ENCODE results near the gene ARHGAP24. TPM values are rescaled to one million over a fixed set of nuclear protein-coding genes. Genes with fewer than 3 reads are reported as not detected.

ARHGAP24 gene
- total and polyA plus RNA-seq, 10 of the 15 experiments (the other 5 are each of a cell fraction or from before 2014, with no cell fraction given): 0.10 to 4.2 (median 0.52) TPM

DNA sequence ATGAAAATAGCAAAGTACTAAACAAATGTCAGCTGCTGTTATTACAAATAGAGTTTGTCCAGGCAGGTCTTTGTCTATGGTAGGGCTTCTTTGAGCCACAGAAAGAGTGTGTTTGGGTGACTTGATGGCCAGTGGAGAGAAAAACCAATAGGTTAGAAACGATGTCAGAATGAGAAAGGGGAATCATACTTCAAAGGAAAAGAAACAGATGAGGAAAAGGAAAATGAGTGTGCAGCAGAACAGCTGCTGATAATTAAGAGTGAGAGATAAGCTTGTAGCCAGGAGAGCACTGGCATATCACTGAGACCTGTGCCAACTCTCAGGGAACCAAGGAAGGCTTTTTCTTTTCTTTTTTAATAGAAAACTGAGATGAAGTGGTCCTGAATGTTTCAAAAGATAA is 257.2 kb downstream of the ARHGAP24 start (continued):
- TF ChIP-seq, protein P1, sequence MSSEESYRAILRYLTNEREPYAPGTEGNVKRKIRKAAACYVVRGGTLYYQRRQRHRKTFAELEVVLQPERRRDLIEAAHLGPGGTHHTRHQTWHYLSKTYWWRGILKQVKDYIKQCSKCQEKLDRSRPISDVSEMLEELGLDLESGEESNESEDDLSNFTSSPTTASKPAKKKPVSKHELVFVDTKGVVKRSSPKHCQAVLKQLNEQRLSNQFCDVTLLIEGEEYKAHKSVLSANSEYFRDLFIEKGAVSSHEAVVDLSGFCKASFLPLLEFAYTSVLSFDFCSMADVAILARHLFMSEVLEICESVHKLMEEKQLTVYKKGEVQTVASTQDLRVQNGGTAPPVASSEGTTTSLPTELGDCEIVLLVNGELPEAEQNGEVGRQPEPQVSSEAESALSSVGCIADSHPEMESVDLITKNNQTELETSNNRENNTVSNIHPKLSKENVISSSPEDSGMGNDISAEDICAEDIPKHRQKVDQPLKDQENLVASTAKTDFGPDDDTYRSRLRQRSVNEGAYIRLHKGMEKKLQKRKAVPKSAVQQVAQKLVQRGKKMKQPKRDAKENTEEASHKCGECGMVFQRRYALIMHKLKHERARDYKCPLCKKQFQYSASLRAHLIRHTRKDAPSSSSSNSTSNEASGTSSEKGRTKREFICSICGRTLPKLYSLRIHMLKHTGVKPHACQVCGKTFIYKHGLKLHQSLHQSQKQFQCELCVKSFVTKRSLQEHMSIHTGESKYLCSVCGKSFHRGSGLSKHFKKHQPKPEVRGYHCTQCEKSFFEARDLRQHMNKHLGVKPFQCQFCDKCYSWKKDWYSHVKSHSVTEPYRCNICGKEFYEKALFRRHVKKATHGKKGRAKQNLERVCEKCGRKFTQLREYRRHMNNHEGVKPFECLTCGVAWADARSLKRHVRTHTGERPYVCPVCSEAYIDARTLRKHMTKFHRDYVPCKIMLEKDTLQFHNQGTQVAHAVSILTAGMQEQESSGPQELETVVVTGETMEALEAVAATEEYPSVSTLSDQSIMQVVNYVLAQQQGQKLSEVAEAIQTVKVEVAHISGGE (CRISPR knock-in tag; IDR thresholded peaks at IDR 0.05): no peak
- peak; percentile 53 for TF ChIP-seq MTA2 (IDR thresholded peaks at IDR 0.05; ENCODE audit: low read depth)
- no peak for TF ChIP-seq CBFB (IDR thresholded peaks at IDR 0.05; ENCODE audit: low read depth)
- TF ChIP-seq PAX5 (IDR thresholded peaks at IDR 0.05; ENCODE audit: borderline replicate concordance, low read depth, low read length): no peak; the same call in 1 of the 2 replicates
- TF ChIP-seq, protein P2, sequence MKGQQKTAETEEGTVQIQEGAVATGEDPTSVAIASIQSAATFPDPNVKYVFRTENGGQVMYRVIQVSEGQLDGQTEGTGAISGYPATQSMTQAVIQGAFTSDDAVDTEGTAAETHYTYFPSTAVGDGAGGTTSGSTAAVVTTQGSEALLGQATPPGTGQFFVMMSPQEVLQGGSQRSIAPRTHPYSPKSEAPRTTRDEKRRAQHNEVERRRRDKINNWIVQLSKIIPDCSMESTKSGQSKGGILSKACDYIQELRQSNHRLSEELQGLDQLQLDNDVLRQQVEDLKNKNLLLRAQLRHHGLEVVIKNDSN (IDR thresholded peaks at IDR 0.05; ENCODE audit: borderline replicate concordance, extremely low read length, insufficient read depth, low read depth, low read length): no peak
- TF ChIP-seq, protein P3, sequence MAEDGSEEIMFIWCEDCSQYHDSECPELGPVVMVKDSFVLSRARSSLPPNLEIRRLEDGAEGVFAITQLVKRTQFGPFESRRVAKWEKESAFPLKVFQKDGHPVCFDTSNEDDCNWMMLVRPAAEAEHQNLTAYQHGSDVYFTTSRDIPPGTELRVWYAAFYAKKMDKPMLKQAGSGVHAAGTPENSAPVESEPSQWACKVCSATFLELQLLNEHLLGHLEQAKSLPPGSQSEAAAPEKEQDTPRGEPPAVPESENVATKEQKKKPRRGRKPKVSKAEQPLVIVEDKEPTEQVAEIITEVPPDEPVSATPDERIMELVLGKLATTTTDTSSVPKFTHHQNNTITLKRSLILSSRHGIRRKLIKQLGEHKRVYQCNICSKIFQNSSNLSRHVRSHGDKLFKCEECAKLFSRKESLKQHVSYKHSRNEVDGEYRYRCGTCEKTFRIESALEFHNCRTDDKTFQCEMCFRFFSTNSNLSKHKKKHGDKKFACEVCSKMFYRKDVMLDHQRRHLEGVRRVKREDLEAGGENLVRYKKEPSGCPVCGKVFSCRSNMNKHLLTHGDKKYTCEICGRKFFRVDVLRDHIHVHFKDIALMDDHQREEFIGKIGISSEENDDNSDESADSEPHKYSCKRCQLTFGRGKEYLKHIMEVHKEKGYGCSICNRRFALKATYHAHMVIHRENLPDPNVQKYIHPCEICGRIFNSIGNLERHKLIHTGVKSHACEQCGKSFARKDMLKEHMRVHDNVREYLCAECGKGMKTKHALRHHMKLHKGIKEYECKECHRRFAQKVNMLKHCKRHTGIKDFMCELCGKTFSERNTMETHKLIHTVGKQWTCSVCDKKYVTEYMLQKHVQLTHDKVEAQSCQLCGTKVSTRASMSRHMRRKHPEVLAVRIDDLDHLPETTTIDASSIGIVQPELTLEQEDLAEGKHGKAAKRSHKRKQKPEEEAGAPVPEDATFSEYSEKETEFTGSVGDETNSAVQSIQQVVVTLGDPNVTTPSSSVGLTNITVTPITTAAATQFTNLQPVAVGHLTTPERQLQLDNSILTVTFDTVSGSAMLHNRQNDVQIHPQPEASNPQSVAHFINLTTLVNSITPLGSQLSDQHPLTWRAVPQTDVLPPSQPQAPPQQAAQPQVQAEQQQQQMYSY (CRISPR knock-in tag; IDR thresholded peaks at IDR 0.05): no peak
- TF ChIP-seq BMI1 (IDR thresholded peaks at IDR 0.05; ENCODE audit: borderline replicate concordance): no peak
- TF ChIP-seq KAT2A (conservative IDR thresholded peaks at IDR 0.05; ENCODE audit: control insufficient read depth, low read depth, low read length): no peak
- TF ChIP-seq ZNF217 (IDR thresholded peaks at IDR 0.05): no peak
- peak in 1 of 2 experiments; percentile 63; a peak in 1 of 4 replicates for TF ChIP-seq CEBPB (IDR thresholded peaks at IDR 0.05; ENCODE audit: borderline replicate concordance in 1 of 2, low read depth in 2 of 2, low read length in 2 of 2)
- TF ChIP-seq, protein P4, sequence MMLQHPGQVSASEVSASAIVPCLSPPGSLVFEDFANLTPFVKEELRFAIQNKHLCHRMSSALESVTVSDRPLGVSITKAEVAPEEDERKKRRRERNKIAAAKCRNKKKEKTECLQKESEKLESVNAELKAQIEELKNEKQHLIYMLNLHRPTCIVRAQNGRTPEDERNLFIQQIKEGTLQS (IDR thresholded peaks at IDR 0.05; ENCODE audit: borderline replicate concordance, extremely low read depth, low read depth, low read length): no peak
- TF ChIP-seq ESRRA (IDR thresholded peaks at IDR 0.05; ENCODE audit: low read length): no peak
- no peak for TF ChIP-seq SREBF2 (IDR thresholded peaks at IDR 0.05; ENCODE audit: low read length)
- TF ChIP-seq EGR1 (IDR thresholded peaks at IDR 0.05; ENCODE audit: borderline replicate concordance in 1 of 2, low read depth in 2 of 2, low read length in 2 of 2): no peak
- TF ChIP-seq NFYB (IDR thresholded peaks at IDR 0.05; ENCODE audit: insufficient read depth, low read depth, low read length): no peak
- no peak for TF ChIP-seq KDM1A (IDR thresholded peaks at IDR 0.05; ENCODE audit: borderline replicate concordance)
- no peak for TF ChIP-seq ZNF24 (IDR thresholded peaks at IDR 0.05)
- TF ChIP-seq, protein P5, sequence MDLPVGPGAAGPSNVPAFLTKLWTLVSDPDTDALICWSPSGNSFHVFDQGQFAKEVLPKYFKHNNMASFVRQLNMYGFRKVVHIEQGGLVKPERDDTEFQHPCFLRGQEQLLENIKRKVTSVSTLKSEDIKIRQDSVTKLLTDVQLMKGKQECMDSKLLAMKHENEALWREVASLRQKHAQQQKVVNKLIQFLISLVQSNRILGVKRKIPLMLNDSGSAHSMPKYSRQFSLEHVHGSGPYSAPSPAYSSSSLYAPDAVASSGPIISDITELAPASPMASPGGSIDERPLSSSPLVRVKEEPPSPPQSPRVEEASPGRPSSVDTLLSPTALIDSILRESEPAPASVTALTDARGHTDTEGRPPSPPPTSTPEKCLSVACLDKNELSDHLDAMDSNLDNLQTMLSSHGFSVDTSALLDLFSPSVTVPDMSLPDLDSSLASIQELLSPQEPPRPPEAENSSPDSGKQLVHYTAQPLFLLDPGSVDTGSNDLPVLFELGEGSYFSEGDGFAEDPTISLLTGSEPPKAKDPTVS (IDR thresholded peaks at IDR 0.05; ENCODE audit: low read depth, low read length): no peak
- TF ChIP-seq ZNF622 (IDR thresholded peaks at IDR 0.05): no peak
- TF ChIP-seq SUPT20H (IDR thresholded peaks at IDR 0.05; ENCODE audit: borderline replicate concordance, control insufficient read depth, low read depth, low read length): no peak
